ENCODE data around the gene DAPK1.

The DAPK1 gene

GRCh38 chr9:87592554-87593358 lies 95.1 kb downstream of the DAPK1 start:
- Histone ChIP-seq H2AFZ (ENCODE audit: low read length) (no peak overlapping the region), H3K4me1 (ENCODE audit: insufficient read depth, low read length, severe bottlenecking) (no peaks in the 10 kb centered on the region), H3K9me3 (ENCODE audit: low read length) (no peaks in the 10 kb centered on the region), H3K27ac (ENCODE audit: low read depth, low read length, poor library complexity, severe bottlenecking) (no peak overlapping the region), H3K4me3 (ENCODE audit: low read depth, low read length, poor library complexity, severe bottlenecking) (no peak overlapping the region), H3K4me2 (ENCODE audit: low read length) (no peak overlapping the region), H3K9ac (ENCODE audit: low read length) (no peak overlapping the region), H3K79me2 (ENCODE audit: insufficient read depth, low read length) (no peaks in the 10 kb centered on the region), H3F3A (ENCODE audit: insufficient read depth, low read length) (no peaks in the 10 kb centered on the region), H3K36me3 (ENCODE audit: insufficient read depth, low read length) (no peaks in the 10 kb centered on the region), H3K9me2 (ENCODE audit: low read depth, low read length) (no peaks in the 10 kb centered on the region), H4K20me1 (ENCODE audit: insufficient read depth, low read length) (no peaks in the 10 kb centered on the region), H3K27me3 (ENCODE audit: insufficient read depth, low read length) (0 out of 2 replicates have a peak, but pooled peaks cover 3% of the 10 kb centered on the region)
- TF ChIP-seq EZH2 (IDR thresholded peaks at IDR 0.05; ENCODE audit: borderline replicate concordance, low read length), result no peak
- no peak for TF ChIP-seq CTCF (IDR thresholded peaks at IDR 0.05; ENCODE audit: low read length)

- Histone ChIP-seq H3K9me2 (ENCODE audit: low read depth, low read length) (no peaks in the 10 kb centered on the region), H3K27ac (ENCODE audit: low read depth, low read length, poor library complexity, severe bottlenecking) (no peak overlapping the region), H3K79me2 (ENCODE audit: insufficient read depth, low read length) (no peaks in the 10 kb centered on the region), H3K36me3 (ENCODE audit: insufficient read depth, low read length) (no peaks in the 10 kb centered on the region), H3F3A (ENCODE audit: insufficient read depth, low read length) (no peaks in the 10 kb centered on the region), H3K4me2 (ENCODE audit: low read length) (no peak overlapping the region), H3K4me3 (ENCODE audit: low read depth, low read length, poor library complexity, severe bottlenecking) (no peak overlapping the region), H3K4me1 (ENCODE audit: insufficient read depth, low read length, severe bottlenecking) (no peaks in the 10 kb centered on the region), H4K20me1 (ENCODE audit: insufficient read depth, low read length) (no peaks in the 10 kb centered on the region), H2AFZ (ENCODE audit: low read length) (no peak overlapping the region), H3K9me3 (ENCODE audit: low read length) (no peaks in the 10 kb centered on the region), H3K9ac (ENCODE audit: low read length) (no peak overlapping the region), H3K27me3 (ENCODE audit: insufficient read depth, low read length) (0 out of 2 replicates have a peak, but pooled peaks cover 3% of the 10 kb centered on the region)
- TF ChIP-seq EZH2 (IDR thresholded peaks at IDR 0.05; ENCODE audit: borderline replicate concordance, low read length) (no peak), CTCF (IDR thresholded peaks at IDR 0.05; ENCODE audit: low read length) (no peak)
These were observed 95.8 kb downstream of the DAPK1 start for GRCh38 chr9:87593359-87593980.

- H3K27me3 ChIP-seq (ENCODE audit: insufficient read depth, low read length), result 0 out of 2 replicates have a peak, but pooled peaks cover 3% of the 10 kb centered on the region
- H3K4me1 ChIP-seq (ENCODE audit: insufficient read depth, low read length, severe bottlenecking), result no peaks in the 10 kb centered on the region
- H3K4me3 ChIP-seq (ENCODE audit: low read depth, low read length, poor library complexity, severe bottlenecking), result no peak overlapping the region
- no peak overlapping the region for H3K9ac ChIP-seq (ENCODE audit: low read length)
- H2AFZ ChIP-seq (ENCODE audit: low read length), result no peak overlapping the region
- no peak for TF ChIP-seq EZH2 (IDR thresholded peaks at IDR 0.05; ENCODE audit: borderline replicate concordance, low read length)
- H3K4me2 ChIP-seq (ENCODE audit: low read length), result no peak overlapping the region
- no peaks in the 10 kb centered on the region for H4K20me1 ChIP-seq (ENCODE audit: insufficient read depth, low read length)
- no peaks in the 10 kb centered on the region for H3K36me3 ChIP-seq (ENCODE audit: insufficient read depth, low read length)
- no peaks in the 10 kb centered on the region for H3K9me2 ChIP-seq (ENCODE audit: low read depth, low read length)
- no peaks in the 10 kb centered on the region for H3K9me3 ChIP-seq (ENCODE audit: low read length)
- no peak overlapping the region for H3K27ac ChIP-seq (ENCODE audit: low read depth, low read length, poor library complexity, severe bottlenecking)
- no peaks in the 10 kb centered on the region for H3F3A ChIP-seq (ENCODE audit: insufficient read depth, low read length)
- H3K79me2 ChIP-seq (ENCODE audit: insufficient read depth, low read length), result no peaks in the 10 kb centered on the region
These were observed 96.5 kb downstream of the DAPK1 start for GRCh38 chr9:87594194-87594593.

All from OCI-LY1 (cell line).